Naive thymus-derived CD8-positive, alpha-beta T cell (primary cell): ENCODE measurements around the gene GTF2IRD1. TPM values are rescaled to one million over a fixed set of nuclear protein-coding genes. Genes with fewer than 3 reads are reported as not detected.

Experiments
- ATAC-seq, 2 donors: fragments of 150-1000 bp; cut with Tn5 transposase in 1 of 2; sonication (Bioruptor Pico), chemical (Tn5 transposase) in 1 of 2; 1 replicate in 1 of 2; 2 replicates in 1 of 2; pipeline ENCODE4 v1.10.0; 2021; ENCODE audit warnings: mild to moderate bottlenecking in 2 of 2, moderate library complexity in 2 of 2
- POLR2A ChIA-PET: fragments of 350-600 bp; sonication (Branson Sonifier 250); formaldehyde crosslinking; loops from one replicate; lab custom pipeline; 2021; ENCODE audit warnings: antibody characterized with exemption; lab: Charles Lee
- DNase-seq, 10 donors: peaks; one replicate each; pipeline versions ENCODE4 v3.0.0 to v3.0.0-alpha.2; 2020 to 2022
- H3K27ac Mint-ChIP-seq, 10 donors: one replicate each; pipeline ENCODE4 v1.8.0; 2020 to 2022; ENCODE audit warnings: mild to moderate bottlenecking in 10 of 10, mixed read lengths in 10 of 10, moderate library complexity in 4 of 10, inconsistent platforms in 1 of 10
- H3K27me3 Mint-ChIP-seq, 5 donors: one replicate each; pipeline ENCODE4 v1.8.0; 2021 to 2022; ENCODE audit warnings: mixed read lengths in 5 of 5
- H3K36me3 Mint-ChIP-seq, 3 donors: one replicate each; pipeline ENCODE4 v1.8.0; 2020 to 2022; ENCODE audit warnings: mixed read lengths in 3 of 3, mild to moderate bottlenecking in 2 of 3, inconsistent platforms in 1 of 3
- H3K4me1 Mint-ChIP-seq, 4 donors: one replicate each; pipeline ENCODE4 v1.8.0; 2021 to 2022; ENCODE audit warnings: mixed read lengths in 4 of 4
- H3K4me3 Mint-ChIP-seq, 10 donors: one replicate each; pipeline ENCODE4 v1.8.0; 2020 to 2022; ENCODE audit warnings: mild to moderate bottlenecking in 10 of 10, mixed read lengths in 10 of 10, moderate library complexity in 6 of 10, inconsistent platforms in 1 of 10
- H3K9me3 Mint-ChIP-seq, 9 donors: one replicate each; pipeline ENCODE4 v1.8.0; 2020 to 2022; ENCODE audit warnings: mixed read lengths in 9 of 9, mild to moderate bottlenecking in 3 of 9, inconsistent platforms in 1 of 9, moderate library complexity in 1 of 9
- polyA plus RNA-seq, 3 donors: library from polyadenylated mRNA; unstranded; fragments of 300-500 nt; fragmentation: Illumina TruSeq; gene quantifications; one replicate each; pipeline ENCODE4 v1.2.3, GENCODE V29; 2021
- total RNA-seq, 8 experiments: library from RNA in 2 of 8; stranded (reverse) in 2 of 8; gene quantifications; one replicate each; pipeline ENCODE4 v1.2.3 and lab custom pipeline; 2021 to 2026

Gene GTF2IRD1
- total and polyA plus RNA-seq, 5 experiments from 2014 or later = 1.3 to 1.8 TPM; not detected in 3

- peaks cover 0 to 2% (median under 1%) of the 10 kb centered on the region in 4 donors for H3K4me1 Mint-ChIP-seq
- H3K27ac Mint-ChIP-seq = peak overlapping the region in 1 of 10 donors; percentile 63
- POLR2A ChIA-PET = interaction anchor here (0.6 to 0.7 kb wide), 2 partner anchors 502 to 555 kb away, joined by 3 to 5 read pairs; no protein-coding TSS in a partner anchor
- ATAC-seq (no peak), DNase-seq (no peak)
- no peak overlapping the region for H3K4me3 Mint-ChIP-seq
- H3K27me3 Mint-ChIP-seq = no peaks in the 10 kb centered on the region
- H3K9me3 Mint-ChIP-seq = no peaks in the 10 kb centered on the region
- H3K36me3 Mint-ChIP-seq = no peaks in the 10 kb centered on the region
These were observed 119.8 kb downstream of the GTF2IRD1 start for GRCh38 chr7:74573512-74573911.

GRCh38 chr7:74575083-74575784 is 121.5 kb downstream of the GTF2IRD1 start:
- no peak for ATAC-seq
- no peaks in the 10 kb centered on the region for H3K9me3 Mint-ChIP-seq
- H3K36me3 Mint-ChIP-seq = no peaks in the 10 kb centered on the region
- DNase-seq = no peak
- H3K4me3 Mint-ChIP-seq = no peak overlapping the region
- POLR2A ChIA-PET = interaction anchor here (0.7 kb wide), 2 partner anchors 33 to 82 kb away, joined by 3 to 4 read pairs; no protein-coding TSS in a partner anchor
- H3K4me1 Mint-ChIP-seq = peaks cover 0 to 2% (median under 1%) of the 10 kb centered on the region in 4 donors
- H3K27ac Mint-ChIP-seq = peak overlapping the region in 2 of 10 donors; percentile 7 to 35
- H3K27me3 Mint-ChIP-seq = no peaks in the 10 kb centered on the region

- no peak overlapping the region for H3K27ac Mint-ChIP-seq
- POLR2A ChIA-PET = no interaction called here
- DNase-seq = no peak
- no peaks in the 10 kb centered on the region for H3K9me3 Mint-ChIP-seq
- no peaks in the 10 kb centered on the region for H3K36me3 Mint-ChIP-seq
- no peaks in the 10 kb centered on the region for H3K27me3 Mint-ChIP-seq
- peaks cover 0 to 2% (median under 1%) of the 10 kb centered on the region in 4 donors for H3K4me1 Mint-ChIP-seq
- no peak overlapping the region for H3K4me3 Mint-ChIP-seq
- ATAC-seq = no peak
These were observed 122.1 kb downstream of the GTF2IRD1 start for GRCh38 chr7:74575811-74576210.

GRCh38 chr7:74579800-74580685 is 126.3 kb downstream of the GTF2IRD1 start:
- no peak for ATAC-seq
- no peaks in the 10 kb centered on the region for H3K36me3 Mint-ChIP-seq
- DNase-seq = no peak
- no peaks in the 10 kb centered on the region for H3K9me3 Mint-ChIP-seq
- POLR2A ChIA-PET = interaction anchor here (0.6 kb wide), 1 partner anchor 13 kb away, joined by 6 read pairs; no protein-coding TSS in a partner anchor
- H3K27ac Mint-ChIP-seq = no peak overlapping the region
- H3K27me3 Mint-ChIP-seq = no peaks in the 10 kb centered on the region
- no peak overlapping the region for H3K4me3 Mint-ChIP-seq
- H3K4me1 Mint-ChIP-seq = no peaks in the 10 kb centered on the region

- POLR2A ChIA-PET = no interaction called here
These were observed 128.3 kb downstream of the GTF2IRD1 start for GRCh38 chr7:74581916-74582440.

GRCh38 chr7:74582447-74583039 is 128.8 kb downstream of the GTF2IRD1 start:
- Mint-ChIP-seq H3K36me3 (no peaks in the 10 kb centered on the region), H3K4me3 (no peak overlapping the region), H3K27ac (no peak overlapping the region), H3K4me1 (no peaks in the 10 kb centered on the region), H3K27me3 (no peaks in the 10 kb centered on the region), H3K9me3 (no peaks in the 10 kb centered on the region)
- DNase-seq = no peak
- no peak for ATAC-seq
- POLR2A ChIA-PET = no interaction called here

More at GRCh38 chr7:74581916-74582440, 128.3 kb downstream of the GTF2IRD1 start:
- Mint-ChIP-seq H3K27me3 (no peaks in the 10 kb centered on the region), H3K36me3 (no peaks in the 10 kb centered on the region), H3K4me3 (no peak overlapping the region), H3K27ac (no peak overlapping the region), H3K9me3 (no peaks in the 10 kb centered on the region), H3K4me1 (no peaks in the 10 kb centered on the region)
- ATAC-seq (no peak), DNase-seq (no peak)

- DNase-seq = no peak
- ATAC-seq = no peak
- no peaks in the 10 kb centered on the region for H3K4me1 Mint-ChIP-seq
- no peaks in the 10 kb centered on the region for H3K9me3 Mint-ChIP-seq
- H3K4me3 Mint-ChIP-seq = no peak overlapping the region
- POLR2A ChIA-PET = no interaction called here
- no peaks in the 10 kb centered on the region for H3K27me3 Mint-ChIP-seq
- H3K36me3 Mint-ChIP-seq = no peaks in the 10 kb centered on the region
- H3K27ac Mint-ChIP-seq = no peak overlapping the region
These were observed 129.9 kb downstream of the GTF2IRD1 start for GRCh38 chr7:74583630-74584029.

- Mint-ChIP-seq H3K4me3 (no peak overlapping the region), H3K9me3 (no peaks in the 10 kb centered on the region), H3K27me3 (no peaks in the 10 kb centered on the region), H3K36me3 (no peaks in the 10 kb centered on the region), H3K27ac (peak overlapping the region in 1 of 10 donors; percentile 17), H3K4me1 (no peaks in the 10 kb centered on the region)
- POLR2A ChIA-PET = no interaction called here
- DNase-seq (no peak), ATAC-seq (no peak)
These were observed 130.7 kb downstream of the GTF2IRD1 start for GRCh38 chr7:74584160-74584954.

- Mint-ChIP-seq H3K4me3 (no peak overlapping the region), H3K36me3 (no peaks in the 10 kb centered on the region), H3K27me3 (no peaks in the 10 kb centered on the region), H3K9me3 (no peaks in the 10 kb centered on the region), H3K27ac (no peak overlapping the region), H3K4me1 (no peaks in the 10 kb centered on the region)
- POLR2A ChIA-PET = no interaction called here
- no peak for DNase-seq
- ATAC-seq = no peak
These were observed 132.1 kb downstream of the GTF2IRD1 start for GRCh38 chr7:74585844-74586243.

GRCh38 chr7:74586258-74587175 is 132.8 kb downstream of the GTF2IRD1 start:
- Mint-ChIP-seq H3K27me3 (no peaks in the 10 kb centered on the region), H3K4me1 (no peaks in the 10 kb centered on the region), H3K27ac (no peak overlapping the region), H3K9me3 (no peaks in the 10 kb centered on the region), H3K4me3 (no peak overlapping the region), H3K36me3 (no peaks in the 10 kb centered on the region)
- no peak for DNase-seq
- POLR2A ChIA-PET = no interaction called here
- ATAC-seq = no peak

- no peak for ATAC-seq
- Mint-ChIP-seq H3K36me3 (no peaks in the 10 kb centered on the region), H3K4me3 (no peak overlapping the region), H3K9me3 (no peaks in the 10 kb centered on the region), H3K27ac (no peak overlapping the region), H3K4me1 (no peaks in the 10 kb centered on the region), H3K27me3 (no peaks in the 10 kb centered on the region)
- DNase-seq = no peak
- POLR2A ChIA-PET = no interaction called here
These were observed 133.9 kb downstream of the GTF2IRD1 start for GRCh38 chr7:74587435-74588126.
